HT-29 (cell line): ENCODE results near the gene BCAS2. TPM values are rescaled to one million over a fixed set of nuclear protein-coding genes. Genes with fewer than 3 reads are reported as not detected.

Experiments used
- DNase-seq: peaks from one replicate; pipeline ENCODE4 v3.0.0-alpha.2; 2015; ENCODE audit warnings: low spot score
- total RNA-seq: library from RNA; depleted of rRNA; stranded (reverse); fragments of >200 nt; shearing (Covaris generic); gene quantifications from 2 replicates; pipeline ENCODE4 v1.2.3, GENCODE V29; 2014; rRNA removed

The BCAS2 gene
- total RNA-seq, 1 experiment from 2014 or later = 19.4 TPM

DNA sequence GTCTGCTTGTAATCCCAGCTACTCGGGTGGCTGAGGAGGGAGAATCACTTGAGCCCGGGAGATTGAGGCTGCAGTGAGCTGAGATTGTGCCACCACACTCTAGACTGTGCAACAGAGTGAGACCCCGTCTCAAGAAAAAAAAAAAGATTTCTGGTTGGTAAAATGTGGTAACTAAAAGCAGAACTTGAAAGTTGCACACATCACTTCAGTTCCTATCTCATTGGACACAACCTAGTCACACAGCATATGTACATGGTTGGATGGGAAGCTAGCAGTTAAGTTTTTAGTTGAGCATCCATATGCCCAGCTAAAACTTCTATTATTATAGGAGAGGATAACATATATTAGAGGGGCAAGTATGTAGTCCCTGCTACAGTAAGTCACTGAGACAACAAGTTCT, 22.1 kb downstream of the BCAS2 start:
- DNase-seq = no peak

DNA sequence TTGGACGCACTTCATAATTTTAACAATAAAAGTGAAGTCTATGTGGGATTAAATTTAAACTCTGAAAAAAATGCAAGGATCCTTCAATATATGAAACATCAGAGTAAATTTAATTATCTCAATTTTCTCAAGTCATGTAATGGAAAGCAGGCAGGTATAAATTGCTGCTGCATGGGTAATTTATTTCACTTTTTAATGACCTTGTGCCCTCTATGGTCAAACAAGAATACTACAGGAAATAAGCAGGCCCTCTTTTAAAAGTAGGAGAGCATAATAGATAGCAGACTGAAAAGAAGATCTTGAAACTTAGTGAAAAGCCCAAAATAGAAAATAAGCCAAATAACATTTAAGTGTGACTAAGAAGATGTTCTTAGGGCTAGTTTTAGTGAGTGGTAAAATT, 22.9 kb downstream of the BCAS2 start:
- DNase-seq = peak; percentile 43

DNA sequence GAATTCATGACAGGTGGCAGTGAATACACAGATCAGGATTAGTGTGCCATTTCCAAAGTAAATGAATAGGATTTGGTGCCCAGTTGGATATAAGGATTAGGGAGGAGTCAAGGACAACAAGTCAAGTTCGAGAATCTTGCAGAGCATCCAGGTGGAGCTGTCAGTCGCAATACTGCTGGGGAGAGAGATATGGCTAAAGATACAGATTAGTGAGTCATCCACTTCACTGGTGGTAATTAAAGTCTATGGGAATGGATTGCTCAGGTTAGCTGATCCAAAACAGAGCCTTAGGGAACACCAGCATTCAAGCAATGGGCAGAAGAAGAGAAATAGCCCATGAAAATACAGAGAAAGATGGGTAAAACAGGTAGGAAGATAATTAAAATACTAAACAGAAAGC, 26.8 kb downstream of the BCAS2 start:
- DNase-seq = no peak

DNA sequence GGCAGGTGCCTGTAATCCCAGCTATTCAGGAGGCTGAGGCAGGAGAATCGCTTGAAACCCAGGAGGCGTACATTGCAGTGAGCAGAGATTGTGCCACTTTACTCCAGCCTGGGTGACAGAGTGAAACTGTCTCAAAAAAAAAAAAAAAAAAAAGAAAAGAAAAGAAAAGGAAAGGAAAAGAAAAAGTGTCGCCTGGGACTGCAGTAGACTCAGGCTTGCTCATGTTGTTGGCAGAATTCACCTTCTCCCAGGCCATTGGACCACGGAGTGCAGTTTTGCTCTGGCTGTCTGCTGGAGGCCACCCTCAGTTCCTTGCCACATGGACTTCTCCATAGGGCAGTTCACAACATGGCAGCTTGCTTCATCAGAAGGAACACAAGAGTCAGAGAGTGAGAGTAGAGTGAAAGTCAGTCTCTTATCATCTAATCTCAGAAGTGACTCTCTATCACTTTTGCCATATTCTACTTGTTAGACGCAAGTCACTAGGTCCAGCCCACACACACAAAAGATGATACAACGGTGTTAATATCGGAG, 29.2 kb downstream of the BCAS2 start:
- no peak for DNase-seq

DNA sequence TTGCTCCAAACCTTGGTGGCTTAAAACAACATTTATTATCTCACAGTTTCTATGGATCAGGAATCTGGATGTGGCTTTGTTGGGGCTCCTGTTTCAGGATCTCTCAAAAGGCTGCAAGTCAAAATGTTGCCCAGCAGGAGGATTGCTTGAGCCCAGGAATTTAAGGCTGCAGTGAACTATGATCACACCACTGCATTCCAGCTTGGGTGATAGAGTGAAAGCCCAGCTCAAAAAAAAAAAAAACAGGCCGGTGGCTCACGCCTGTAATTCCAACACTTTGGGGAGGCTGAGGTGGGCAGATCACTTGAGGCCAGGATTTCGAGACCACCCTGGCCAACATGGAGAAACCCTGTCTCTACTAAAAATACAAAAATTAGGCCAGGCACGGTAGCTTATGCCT, 30.0 kb downstream of the BCAS2 start:
- no peak for DNase-seq

DNA sequence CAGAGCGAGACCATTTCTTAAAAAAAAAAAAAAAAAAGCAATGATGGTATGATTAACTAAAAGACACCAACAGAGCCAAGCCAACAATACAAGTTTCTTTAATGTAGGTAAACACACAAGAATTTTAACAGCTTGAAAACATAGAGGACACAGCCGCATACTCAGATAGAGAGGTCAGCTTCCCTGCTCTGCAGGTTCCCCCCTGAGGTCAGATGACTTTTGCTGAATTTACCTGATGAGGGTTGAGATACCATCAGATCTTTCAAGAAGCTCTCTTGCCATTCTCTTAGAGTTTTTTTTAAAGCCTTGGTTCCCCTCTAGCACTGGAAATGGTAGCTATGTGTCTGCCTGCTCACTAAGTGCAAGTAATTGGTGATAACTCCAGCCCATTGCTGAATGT, 31.1 kb downstream of the BCAS2 start:
- no peak for DNase-seq

DNA sequence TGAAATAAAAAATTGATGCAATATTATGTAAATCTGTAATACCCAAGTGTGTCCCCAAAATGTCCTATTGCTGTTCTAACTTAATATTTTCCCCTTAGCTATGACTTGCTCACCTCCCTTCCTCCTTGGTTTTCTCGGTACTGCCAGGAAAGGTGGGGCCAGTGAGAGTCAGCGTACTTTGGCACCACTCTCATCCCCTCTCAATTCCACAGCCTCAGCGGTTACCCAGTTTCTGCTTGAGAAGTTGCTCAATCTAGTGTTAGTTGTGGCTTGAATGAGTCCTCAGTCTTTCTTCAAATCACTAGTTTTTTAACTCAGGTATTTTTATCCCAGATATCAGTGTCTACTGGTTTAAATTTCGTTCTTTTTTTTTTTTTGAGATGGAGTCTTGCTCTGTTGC, 32.3 kb downstream of the BCAS2 start:
- DNase-seq = no peak

DNA sequence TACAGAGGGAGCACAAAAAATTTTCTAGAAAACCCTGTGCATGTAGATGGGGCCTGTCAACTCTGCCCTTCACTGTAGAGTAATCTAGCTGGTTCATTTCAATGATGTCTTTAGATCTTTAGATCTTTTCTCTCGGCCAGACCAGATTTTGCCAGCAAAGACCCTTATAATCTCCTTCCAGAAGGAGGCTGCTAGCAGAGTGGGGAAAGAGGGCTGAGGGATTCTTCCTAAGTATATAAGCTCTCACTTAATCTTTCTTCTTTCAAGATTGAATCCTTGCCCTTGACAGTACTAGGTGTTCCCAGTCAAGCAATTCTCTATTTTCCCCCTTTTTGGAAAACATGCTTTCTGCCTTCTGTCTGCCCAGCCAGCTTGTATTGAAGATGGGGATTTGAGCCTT, 34.3 kb downstream of the BCAS2 start:
- no peak for DNase-seq

DNA sequence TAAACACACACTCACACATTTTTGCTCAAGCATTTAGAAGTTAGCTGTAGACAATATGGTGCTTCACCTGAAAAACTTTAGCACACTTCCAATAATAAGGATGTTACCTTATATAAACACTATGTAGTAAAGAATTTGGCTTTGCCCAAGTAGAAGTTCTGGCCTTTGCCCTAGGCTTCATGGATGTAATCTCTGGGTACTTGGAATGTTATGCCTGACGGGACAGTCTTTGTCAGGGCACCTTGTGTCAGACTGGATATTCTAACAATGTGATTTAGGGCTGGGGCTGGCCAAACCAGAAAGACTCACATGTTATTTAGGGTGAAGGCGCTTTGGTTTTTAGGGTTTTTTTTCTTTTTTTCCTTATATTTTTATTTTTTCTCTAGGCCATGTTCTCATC, 35.6 kb downstream of the BCAS2 start:
- DNase-seq = no peak

DNA sequence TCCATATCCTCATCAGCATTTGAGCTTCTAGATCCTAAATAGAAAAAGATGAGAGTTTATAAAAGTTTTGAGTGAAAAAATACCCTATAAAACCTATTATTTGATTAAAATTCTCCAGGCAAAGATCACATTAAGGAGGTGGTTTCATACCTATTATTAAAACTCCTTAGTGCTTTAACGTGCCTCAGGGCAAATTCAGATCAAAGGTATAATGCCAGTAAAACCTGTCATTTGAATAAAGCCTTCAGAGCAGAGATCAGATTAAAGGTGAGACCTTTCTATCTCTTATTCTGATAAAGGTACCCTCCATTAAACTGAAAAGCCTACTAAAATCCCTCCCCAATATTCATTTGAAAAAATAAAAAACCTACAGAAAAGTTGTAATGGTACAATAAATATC, 36.1 kb downstream of the BCAS2 start:
- DNase-seq = no peak

DNA sequence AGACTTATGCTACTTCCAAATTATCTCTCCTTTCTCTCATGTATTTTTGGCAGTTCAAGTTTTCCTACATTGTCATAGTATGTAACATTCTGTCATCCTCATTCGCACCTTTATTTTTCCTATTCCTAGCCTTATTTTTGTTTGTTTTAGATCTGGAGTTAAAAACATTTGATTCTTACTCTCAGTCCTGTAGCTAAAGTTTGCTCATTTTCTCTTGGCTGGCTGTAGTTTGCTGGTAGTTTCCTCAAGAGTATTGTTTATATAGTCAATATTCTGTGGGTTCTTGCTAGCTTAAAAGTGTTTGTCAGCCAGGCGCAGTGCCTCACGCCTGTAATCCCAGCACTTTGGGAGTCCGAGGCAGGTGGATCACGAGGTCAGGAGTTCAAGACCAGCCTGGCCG, 40.6 kb downstream of the BCAS2 start:
- peak; percentile 50 for DNase-seq

DNA sequence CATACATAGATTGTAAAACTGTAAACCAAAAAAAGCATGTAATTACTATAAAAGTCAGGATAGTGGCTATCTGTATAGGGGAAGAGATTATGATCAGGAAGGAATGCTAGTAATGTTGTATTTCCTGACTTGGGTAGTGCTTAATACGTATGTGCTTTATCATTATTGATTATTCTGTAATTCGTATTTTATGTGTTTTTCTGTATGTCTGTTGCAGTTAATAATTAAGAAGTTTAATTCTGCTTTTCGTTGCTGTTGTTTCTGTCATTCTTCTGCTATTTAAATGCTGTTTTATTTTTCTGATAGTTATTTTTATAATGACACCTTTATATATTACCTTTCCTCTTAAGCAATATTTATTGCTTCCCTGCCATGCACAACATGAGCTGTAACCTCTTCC, 41.1 kb downstream of the BCAS2 start:
- DNase-seq = peak; percentile 71

DNA sequence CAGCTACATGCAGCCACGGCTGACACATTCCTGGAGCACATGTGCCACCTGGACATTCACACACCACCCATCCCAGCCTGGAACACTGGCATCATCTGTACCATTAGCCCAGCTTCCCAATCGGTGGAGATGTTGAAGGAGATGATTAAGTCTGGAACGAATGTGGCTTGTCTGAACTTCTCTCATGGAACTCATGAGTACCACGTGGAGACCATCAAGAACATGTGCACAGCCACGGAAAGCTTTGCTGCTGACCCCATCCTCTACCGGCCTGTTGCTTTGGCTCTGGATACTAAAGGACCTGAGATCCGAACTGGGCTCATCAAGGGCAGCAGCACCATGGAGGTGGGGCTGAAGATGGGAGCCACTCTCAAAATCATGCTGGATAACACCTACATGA, 45.4 kb downstream of the BCAS2 start:
- DNase-seq = no peak

DNA sequence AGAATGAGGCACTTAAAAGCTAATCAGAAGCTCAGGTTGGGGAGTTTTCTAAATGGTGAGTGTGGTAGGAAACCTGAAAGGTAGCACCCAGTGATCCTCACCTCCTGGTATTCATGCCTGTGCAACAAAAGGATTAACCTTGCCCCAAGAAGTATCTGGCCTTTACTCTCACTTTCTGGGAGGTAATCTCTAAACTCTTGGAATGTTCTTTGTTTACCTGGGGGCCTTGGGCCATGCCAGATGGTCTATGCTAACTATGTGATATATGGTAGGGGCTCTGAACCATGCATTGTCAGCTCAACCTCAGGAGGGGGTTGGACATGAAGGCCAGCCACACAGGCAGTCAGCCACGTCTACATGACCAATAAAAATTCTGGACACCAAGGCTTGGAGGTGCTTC, 46.0 kb downstream of the BCAS2 start:
- DNase-seq = no peak

DNA sequence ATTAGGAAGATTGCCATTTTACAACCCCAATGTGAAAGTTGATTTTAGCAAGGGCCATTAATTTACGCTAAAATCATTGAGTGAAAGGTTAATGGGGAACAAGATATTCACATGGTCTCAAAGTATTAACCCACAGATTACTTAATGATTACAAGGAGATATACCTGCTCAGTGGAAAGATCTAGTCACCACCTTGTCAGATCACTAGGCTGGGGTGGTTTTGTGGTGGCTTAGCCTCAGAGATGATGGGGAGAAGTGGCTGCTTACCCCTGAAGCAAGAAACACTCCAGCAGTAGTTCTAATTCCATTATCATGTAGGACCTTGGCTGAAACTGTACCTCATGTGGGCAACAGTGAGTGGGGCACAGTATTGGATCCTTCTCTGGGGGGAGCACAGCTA, 50.3 kb downstream of the BCAS2 start:
- DNase-seq = no peak

DNA sequence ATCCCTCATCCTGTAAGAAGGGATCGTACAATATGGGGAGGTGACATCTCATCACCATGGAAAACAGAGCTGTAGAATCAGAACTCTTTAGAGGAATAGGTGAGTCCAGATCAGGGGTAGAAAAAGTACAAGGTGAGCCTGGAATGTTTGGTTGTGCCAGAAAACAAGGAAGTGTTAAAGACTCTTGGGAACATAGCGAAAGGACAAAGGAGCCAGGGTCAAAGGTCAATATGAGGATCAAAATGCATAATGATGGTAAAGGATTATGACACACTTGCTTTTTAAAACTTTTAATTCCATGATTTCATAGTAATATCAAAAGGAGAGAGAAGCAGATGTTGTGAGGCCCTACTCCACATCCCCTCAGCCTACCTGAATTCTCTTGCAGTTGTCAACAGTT, 51.2 kb downstream of the BCAS2 start:
- DNase-seq = no peak

DNA sequence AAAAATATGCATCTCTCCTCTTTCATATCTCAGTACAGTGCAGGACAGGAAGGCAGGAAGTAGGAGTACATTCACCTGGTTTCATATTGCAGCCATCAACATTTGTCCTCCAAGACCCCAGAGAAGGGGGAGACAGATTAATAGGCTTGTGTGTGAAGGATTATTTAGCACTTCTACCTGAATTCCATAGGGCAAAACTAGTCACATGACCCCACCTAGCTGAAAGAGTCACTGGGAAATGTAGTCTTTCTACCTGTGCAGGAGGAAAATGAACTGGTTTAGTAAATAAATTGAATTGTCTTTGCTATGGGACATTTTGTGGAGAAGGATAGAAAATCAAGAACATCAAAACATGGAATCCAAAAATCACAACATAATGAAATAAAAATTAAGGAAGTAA, 56.5 kb downstream of the BCAS2 start:
- DNase-seq = no peak

DNA sequence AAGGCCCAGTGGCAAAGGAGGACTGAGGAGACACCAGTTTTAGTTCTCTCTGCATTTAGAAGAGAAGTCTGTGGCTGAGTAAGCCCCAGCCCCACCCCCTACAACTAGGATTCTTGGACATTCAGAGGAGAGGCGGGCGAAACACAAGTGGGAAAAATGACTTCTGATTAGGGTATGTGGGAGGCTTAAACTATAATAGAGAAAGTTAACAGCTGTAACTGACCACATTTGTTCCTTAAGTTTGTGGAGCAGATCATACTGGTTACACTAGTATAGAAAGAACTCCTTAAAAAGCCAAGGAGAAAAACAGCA, 59.2 kb downstream of the BCAS2 start:
- no peak for DNase-seq

DNA sequence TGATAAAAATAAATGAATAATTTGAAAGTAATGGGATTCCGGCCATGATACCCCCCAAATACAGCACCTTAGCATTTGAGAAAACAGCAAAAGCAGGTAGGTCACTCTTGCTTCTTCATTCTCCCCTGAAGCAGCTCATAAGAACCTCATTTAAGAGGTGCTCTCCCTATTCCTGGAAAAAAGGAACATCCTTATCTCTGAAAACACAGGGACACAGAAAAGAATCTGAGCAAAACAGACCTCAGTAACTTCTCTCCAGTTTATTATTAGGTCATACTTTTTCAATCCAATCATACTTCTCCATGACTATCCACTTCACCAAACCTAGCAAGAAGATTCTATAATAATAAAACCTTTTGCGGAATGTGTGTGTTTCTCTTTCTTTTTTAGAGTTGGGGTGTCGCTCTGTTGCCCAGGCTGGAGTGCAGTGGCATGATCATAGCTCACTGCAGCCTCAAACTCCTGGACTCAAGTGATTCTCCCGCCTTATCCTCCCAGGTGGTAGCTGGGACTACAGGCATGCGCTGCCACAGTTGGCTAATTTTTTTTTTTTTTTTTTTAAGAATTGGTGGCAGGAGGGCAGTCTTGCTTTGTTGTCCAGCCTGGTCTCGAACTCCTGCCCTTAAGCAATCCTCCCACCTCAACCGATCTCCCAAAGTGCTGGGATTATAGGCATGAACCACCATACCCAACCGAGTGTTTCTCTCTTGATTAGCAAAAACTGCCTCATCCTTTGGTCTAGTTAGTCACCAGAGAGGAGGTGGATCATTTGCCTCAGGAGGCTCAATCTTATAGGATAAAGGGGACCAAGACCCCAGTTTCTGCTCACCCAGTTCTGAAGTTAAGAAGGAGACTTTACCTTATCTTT, 59.8 kb downstream of the BCAS2 start:
- DNase-seq = no peak

Other genes starting within 250 kb of the BCAS2 start
- gene TRIM33, start 70.4 kb downstream of the BCAS2 start, total RNA-seq = 32.9 and 33.3 TPM in 2 replicates
- gene DENND2C, start 88.4 kb upstream of the BCAS2 start, total RNA-seq = not detected in 2 replicates
- not detected in 2 replicates for gene AMPD1, start 113.9 kb upstream of the BCAS2 start, total RNA-seq
- gene NRAS, start 135.2 kb upstream of the BCAS2 start, total RNA-seq = 20.9 and 22.6 TPM in 2 replicates
- 196 and 200 TPM in 2 replicates for gene CSDE1, start 176.4 kb upstream of the BCAS2 start, total RNA-seq
- 77.9 and 106 TPM in 2 replicates for gene SIKE1, start 199.1 kb upstream of the BCAS2 start, total RNA-seq